Measurements from ENCODE around the gene STMN3. TPM values are rescaled to one million over a fixed set of nuclear protein-coding genes. Genes with fewer than 3 reads are reported as not detected.
"Not testable (repeated sequence)": the region's sequence is repeated elsewhere in the genome, so short reads cannot be mapped to it uniquely, and the experiment has no call there.

The STMN3 gene
- polyA plus RNA-seq, 2 donors, result 3.7 to 6.1 TPM

DNA sequence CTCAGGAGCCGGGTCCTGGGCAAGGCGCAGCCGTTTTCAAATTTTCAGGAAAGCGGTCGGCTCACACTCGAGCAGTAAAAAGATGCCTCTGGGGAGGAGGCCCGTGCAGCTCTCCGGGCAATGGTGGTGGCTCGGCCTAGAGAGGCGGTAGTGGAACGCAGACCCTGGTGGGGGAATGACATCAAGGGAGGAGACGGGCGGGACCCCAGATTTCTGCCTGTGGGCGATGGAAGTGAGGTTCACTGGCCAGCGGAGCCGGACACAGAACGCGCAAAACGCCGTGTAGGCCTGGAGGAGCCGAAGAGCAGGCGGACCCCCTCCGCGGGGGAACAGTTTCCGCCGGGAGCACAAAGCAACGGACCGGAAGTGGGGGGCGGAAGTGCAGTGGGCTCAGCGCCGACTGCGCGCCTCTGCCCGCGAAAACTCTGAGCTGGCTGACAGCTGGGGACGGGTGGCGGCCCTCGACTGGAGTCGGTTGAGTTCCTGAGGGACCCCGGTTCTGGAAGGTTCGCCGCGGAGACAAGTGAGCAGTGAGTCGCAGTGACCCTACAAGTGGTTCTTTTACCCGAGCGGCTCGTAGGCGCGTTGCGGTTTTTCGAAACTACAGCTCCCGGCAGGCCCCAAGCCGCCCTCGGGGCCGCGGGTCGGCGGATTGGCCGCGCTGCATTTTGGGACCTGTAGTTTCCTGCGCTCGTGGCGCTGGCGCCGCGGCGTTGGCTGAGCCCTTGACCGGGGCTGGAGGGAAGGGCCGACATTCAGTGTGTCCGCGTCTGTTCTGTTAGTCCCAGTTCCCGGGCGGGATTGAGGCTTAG is 4.9 kb upstream of the STMN3 start, which contains the start of gene RTEL1:
Gene RTEL1, plus strand, starts transcription at position 376 of the 812 bp plus-strand sequence. CDS start 1,091 bp downstream, outside the sequence.
- WGBS, 2 donors, result 1 to 3% methylated on average over 72 to 73 of the region's 73 CpGs
- Histone ChIP-seq H3K9me3 (ENCODE audit: control insufficient read depth in 2 of 2, insufficient read depth in 1 of 2, low read depth in 1 of 2, low read length in 1 of 2) (no peaks in the 10 kb centered on the region), H3K4me3 (ENCODE audit: low read depth in 1 of 2, low read length in 2 of 2) (peak within 1 kb of the TSS; percentile 83 to 88), H3K36me3 (ENCODE audit: control insufficient read depth in 2 of 2, insufficient read depth in 2 of 2, low read length in 1 of 2) (peaks cover 3 to 19% of the 10 kb centered on the region in 2 donors), H3K4me1 (ENCODE audit: control insufficient read depth in 2 of 2, insufficient read depth in 2 of 2, low read length in 1 of 2) (peaks cover 4 to 18% of the 10 kb centered on the region in 2 donors), H3K27me3 (ENCODE audit: control insufficient read depth in 1 of 2, insufficient read depth in 2 of 2, low read length in 2 of 2) (no peaks in the 10 kb centered on the region), H3K27ac (ENCODE audit: low read depth in 2 of 2, low read length in 1 of 2) (peak within 1 kb of the TSS; percentile 83 to 86)

DNA sequence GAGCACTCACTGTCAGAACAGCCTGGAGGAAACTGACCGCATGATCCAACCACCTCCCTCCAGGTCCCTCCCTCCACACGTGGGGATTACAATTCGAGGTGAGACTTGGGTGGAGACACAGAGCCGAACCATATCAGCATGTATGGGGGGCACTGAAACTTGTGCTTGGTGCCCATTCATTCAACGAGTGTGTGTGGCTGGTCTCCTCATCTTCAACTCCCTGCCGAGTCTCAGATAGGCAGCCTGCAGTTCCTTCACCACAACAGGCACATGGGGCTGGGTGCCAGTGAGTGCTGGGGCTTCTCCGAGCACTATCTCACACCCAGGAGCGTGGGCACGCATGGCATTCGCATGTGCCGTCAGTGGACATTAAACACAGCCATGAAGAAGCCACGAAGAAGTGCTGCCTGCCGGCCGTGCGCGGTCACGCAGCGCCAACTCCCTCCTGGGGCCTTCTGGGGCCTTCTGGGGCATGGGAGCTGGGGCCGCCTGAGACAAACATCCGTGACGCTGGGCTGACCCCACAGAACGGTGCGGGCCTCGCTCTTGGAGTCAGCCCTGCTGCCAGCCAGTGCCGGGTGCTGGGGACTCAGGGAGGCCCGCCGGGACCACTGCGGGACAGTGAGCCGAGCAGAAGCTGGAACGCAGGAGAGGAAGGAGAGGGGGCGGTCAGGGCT is 4.2 kb upstream of the STMN3 start:
- Histone ChIP-seq H3K36me3 (ENCODE audit: control insufficient read depth in 2 of 2, insufficient read depth in 2 of 2, low read length in 1 of 2) (peaks cover under 1 to 12% of the 10 kb centered on the region in 2 donors), H3K9me3 (ENCODE audit: control insufficient read depth in 2 of 2, insufficient read depth in 1 of 2, low read depth in 1 of 2, low read length in 1 of 2) (no peaks in the 10 kb centered on the region), H3K4me1 (ENCODE audit: control insufficient read depth in 2 of 2, insufficient read depth in 2 of 2, low read length in 1 of 2) (peaks cover 11 to 22% of the 10 kb centered on the region in 2 donors), H3K27ac (ENCODE audit: low read depth in 2 of 2, low read length in 1 of 2) (peak overlapping the region; percentile 83 to 86), H3K4me3 (ENCODE audit: low read depth in 1 of 2, low read length in 2 of 2) (peak overlapping the region; percentile 83 to 88), H3K27me3 (ENCODE audit: control insufficient read depth in 1 of 2, insufficient read depth in 2 of 2, low read length in 2 of 2) (no peaks in the 10 kb centered on the region)
- 48 to 53% methylated on average over 31 of the region's 31 CpGs for WGBS, 2 donors

DNA sequence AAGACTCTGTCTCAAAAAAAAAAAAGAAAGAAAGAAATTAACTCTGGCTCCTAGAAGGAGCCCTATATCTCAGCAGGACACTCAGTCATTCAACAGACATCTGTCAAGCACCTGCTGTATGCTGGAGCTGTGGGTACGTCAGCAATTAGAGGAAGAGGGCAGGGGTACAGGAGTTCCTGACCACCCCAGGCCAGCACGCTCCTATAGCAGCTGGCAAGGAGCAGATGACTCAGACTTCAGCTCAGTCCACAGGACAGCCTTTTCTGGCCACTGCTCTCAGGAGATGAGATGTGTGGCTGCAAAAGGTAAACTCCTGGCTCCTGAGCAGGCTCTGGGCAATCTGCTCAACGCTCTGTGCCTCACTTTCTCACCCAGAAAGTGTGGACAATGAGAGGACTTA is 3.2 kb upstream of the STMN3 start:
- WGBS, 2 donors, result 95 to 99% methylated on average over 3 of the region's 3 CpGs
- H3K36me3 ChIP-seq (ENCODE audit: control insufficient read depth in 2 of 2, insufficient read depth in 2 of 2, low read length in 1 of 2), result peaks cover 0 to 4% of the 10 kb centered on the region in 2 donors
- peaks cover 13 to 25% of the 10 kb centered on the region in 2 donors for H3K4me1 ChIP-seq (ENCODE audit: control insufficient read depth in 2 of 2, insufficient read depth in 2 of 2, low read length in 1 of 2)
- H3K27me3 ChIP-seq (ENCODE audit: control insufficient read depth in 1 of 2, insufficient read depth in 2 of 2, low read length in 2 of 2), result no peaks in the 10 kb centered on the region
- no peaks in the 10 kb centered on the region for H3K9me3 ChIP-seq (ENCODE audit: control insufficient read depth in 2 of 2, insufficient read depth in 1 of 2, low read depth in 1 of 2, low read length in 1 of 2)
- no peak overlapping the region for H3K4me3 ChIP-seq (ENCODE audit: low read depth in 1 of 2, low read length in 2 of 2)
- H3K27ac ChIP-seq (ENCODE audit: low read depth in 2 of 2, low read length in 1 of 2), result no peak overlapping the region

DNA sequence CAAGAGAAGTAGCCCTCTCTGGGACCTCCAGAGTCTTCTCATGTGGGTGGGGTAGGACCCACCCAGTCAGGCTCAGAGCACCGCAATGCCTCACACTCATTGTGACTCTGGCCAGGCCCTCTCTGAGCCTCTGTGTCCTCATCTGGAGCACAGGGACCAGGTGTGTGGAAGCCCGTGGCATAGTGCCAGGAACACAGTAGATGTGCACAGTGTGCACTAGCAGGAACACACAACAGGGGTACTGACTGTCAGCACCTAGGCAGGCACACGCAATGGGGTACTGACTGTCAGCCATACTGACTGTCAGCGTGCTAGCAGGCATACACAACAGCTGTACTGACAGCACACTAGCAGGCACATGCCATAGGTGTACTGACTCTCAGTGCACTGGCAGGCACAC is 2.0 kb upstream of the STMN3 start:
- no peaks in the 10 kb centered on the region for H3K36me3 ChIP-seq (ENCODE audit: control insufficient read depth in 2 of 2, insufficient read depth in 2 of 2, low read length in 1 of 2)
- peaks cover 13 to 25% of the 10 kb centered on the region in 2 donors for H3K4me1 ChIP-seq (ENCODE audit: control insufficient read depth in 2 of 2, insufficient read depth in 2 of 2, low read length in 1 of 2)
- no peaks in the 10 kb centered on the region for H3K27me3 ChIP-seq (ENCODE audit: control insufficient read depth in 1 of 2, insufficient read depth in 2 of 2, low read length in 2 of 2)
- no peak overlapping the region for H3K4me3 ChIP-seq (ENCODE audit: low read depth in 1 of 2, low read length in 2 of 2)
- H3K27ac ChIP-seq (ENCODE audit: low read depth in 2 of 2, low read length in 1 of 2), result no peak overlapping the region
- 63 to 66% methylated on average over 4 of the region's 4 CpGs for WGBS, 2 donors
- no peaks in the 10 kb centered on the region for H3K9me3 ChIP-seq (ENCODE audit: control insufficient read depth in 2 of 2, insufficient read depth in 1 of 2, low read depth in 1 of 2, low read length in 1 of 2)

DNA sequence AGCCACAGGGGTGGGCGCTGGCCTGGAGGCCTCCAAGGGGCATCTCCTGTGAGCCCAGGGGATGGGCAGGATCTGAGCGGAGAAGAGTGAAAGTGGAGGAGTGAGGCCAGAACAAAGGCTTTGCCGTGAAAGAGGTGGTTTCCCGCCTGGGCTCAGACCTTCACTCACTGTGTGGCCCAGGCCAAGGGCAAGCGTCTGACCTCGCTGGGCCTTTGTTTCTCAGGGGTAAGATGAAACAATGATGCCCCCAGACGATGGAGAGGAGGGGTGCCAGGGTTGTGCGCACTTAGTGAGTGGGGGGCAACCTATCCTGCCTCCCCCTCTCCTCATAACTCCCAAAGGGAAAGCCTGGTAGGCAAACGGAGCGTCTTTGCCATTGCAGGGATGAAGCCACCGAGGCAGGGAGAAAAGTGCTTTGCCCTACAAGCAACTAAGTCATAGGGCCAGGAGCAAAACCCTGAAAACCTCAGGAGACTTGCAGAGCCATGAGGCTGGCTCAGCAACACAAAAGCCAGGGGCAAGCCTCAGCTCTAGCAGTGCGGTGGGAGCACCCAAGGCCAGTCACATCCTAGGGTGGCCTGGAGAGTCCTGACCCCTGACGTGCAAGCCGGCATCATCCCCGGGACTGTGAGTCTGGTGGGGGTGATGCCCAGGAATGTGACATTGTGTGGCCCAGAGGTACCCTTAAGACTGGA is 897 bp upstream of the STMN3 start:
- Histone ChIP-seq H3K9me3 (ENCODE audit: control insufficient read depth in 2 of 2, insufficient read depth in 1 of 2, low read depth in 1 of 2, low read length in 1 of 2) (no peaks in the 10 kb centered on the region), H3K36me3 (ENCODE audit: control insufficient read depth in 2 of 2, insufficient read depth in 2 of 2, low read length in 1 of 2) (no peaks in the 10 kb centered on the region), H3K4me1 (ENCODE audit: control insufficient read depth in 2 of 2, insufficient read depth in 2 of 2, low read length in 1 of 2) (peaks cover 13 to 21% of the 10 kb centered on the region in 2 donors), H3K27me3 (ENCODE audit: control insufficient read depth in 1 of 2, insufficient read depth in 2 of 2, low read length in 2 of 2) (no peaks in the 10 kb centered on the region), H3K4me3 (ENCODE audit: low read depth in 1 of 2, low read length in 2 of 2) (peak overlapping the region in 1 of 2 donors; percentile 27), H3K27ac (ENCODE audit: low read depth in 2 of 2, low read length in 1 of 2) (no peak overlapping the region)
- WGBS, 2 donors, result 44 to 48% methylated on average over 14 to 15 of the region's 15 CpGs

DNA sequence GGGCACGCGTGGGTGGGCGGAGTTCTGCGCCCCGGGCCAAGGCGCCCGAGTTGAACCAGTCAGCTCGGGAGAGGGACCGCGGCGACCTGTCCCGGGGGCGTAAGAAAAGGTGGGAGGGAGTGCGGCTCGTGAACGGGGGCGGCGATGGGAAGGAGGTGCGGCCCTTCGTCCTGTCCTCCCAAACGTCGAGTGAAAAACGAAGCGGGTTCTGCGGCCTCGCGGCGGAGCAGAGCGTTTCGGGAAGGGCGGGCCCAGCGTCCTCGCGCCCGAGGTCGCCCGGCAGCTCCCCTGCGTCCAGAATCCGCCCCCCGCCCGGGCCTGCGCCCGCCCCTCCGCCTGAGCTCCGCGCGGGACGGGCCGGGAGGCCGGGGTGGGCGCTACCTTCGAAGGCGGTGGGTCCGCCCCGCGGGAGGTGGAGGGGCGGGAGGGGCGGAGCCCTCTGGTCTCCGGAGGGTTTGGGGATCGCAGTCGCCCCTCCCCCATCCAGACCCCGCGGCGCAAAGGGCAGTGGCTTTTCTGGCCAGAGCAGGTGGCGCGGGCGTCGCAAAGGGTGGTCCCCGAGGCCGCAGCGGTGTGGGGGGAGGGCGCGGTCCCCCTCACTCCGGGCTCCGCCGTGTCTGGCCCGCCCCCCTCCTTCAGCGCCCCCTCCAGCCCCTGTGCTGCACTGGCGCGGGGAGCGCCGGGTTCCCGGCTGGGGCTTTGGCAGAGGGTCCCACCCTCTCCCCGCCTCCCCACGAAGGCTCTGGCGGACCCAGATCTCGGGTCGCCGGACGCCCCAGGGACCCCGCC is 838 bp downstream of the STMN3 start:
- 1% methylated on average over 62 to 91 of the region's 91 CpGs for WGBS, 2 donors
- Histone ChIP-seq H3K36me3 (ENCODE audit: control insufficient read depth in 2 of 2, insufficient read depth in 2 of 2, low read length in 1 of 2) (no peaks in the 10 kb centered on the region), H3K4me3 (ENCODE audit: low read depth in 1 of 2, low read length in 2 of 2) (peak overlapping the region; percentile 55 to 56), H3K27me3 (ENCODE audit: control insufficient read depth in 1 of 2, insufficient read depth in 2 of 2, low read length in 2 of 2) (no peaks in the 10 kb centered on the region), H3K27ac (ENCODE audit: low read depth in 2 of 2, low read length in 1 of 2) (no peak overlapping the region), H3K4me1 (ENCODE audit: control insufficient read depth in 2 of 2, insufficient read depth in 2 of 2, low read length in 1 of 2) (peaks cover 11 to 13% of the 10 kb centered on the region in 2 donors), H3K9me3 (ENCODE audit: control insufficient read depth in 2 of 2, insufficient read depth in 1 of 2, low read depth in 1 of 2, low read length in 1 of 2) (no peaks in the 10 kb centered on the region)

DNA sequence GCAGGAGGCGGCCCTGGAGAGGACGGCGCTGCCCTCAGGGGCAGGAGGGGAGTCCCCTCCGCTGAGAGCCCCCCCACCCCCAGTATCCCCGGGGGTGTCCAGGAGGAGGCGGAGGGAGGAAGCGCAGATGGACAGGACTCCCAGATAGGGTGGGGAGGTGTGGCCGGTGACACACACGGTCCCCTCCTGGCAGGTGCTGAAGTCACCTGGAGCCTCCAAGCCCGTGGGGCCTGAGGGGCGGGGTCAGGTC is 1.4 kb downstream of the STMN3 start:
- Histone ChIP-seq H3K36me3 (ENCODE audit: control insufficient read depth in 2 of 2, insufficient read depth in 2 of 2, low read length in 1 of 2) (no peaks in the 10 kb centered on the region), H3K27me3 (ENCODE audit: control insufficient read depth in 1 of 2, insufficient read depth in 2 of 2, low read length in 2 of 2) (no peaks in the 10 kb centered on the region), H3K9me3 (ENCODE audit: control insufficient read depth in 2 of 2, insufficient read depth in 1 of 2, low read depth in 1 of 2, low read length in 1 of 2) (no peaks in the 10 kb centered on the region), H3K27ac (ENCODE audit: low read depth in 2 of 2, low read length in 1 of 2) (peak overlapping the region in 1 of 2 donors; percentile 3), H3K4me3 (ENCODE audit: low read depth in 1 of 2, low read length in 2 of 2) (peak overlapping the region; percentile 55 to 56), H3K4me1 (ENCODE audit: control insufficient read depth in 2 of 2, insufficient read depth in 2 of 2, low read length in 1 of 2) (peaks cover 8 to 13% of the 10 kb centered on the region in 2 donors)
- 15 to 20% methylated on average over 11 of the region's 11 CpGs for WGBS, 2 donors

DNA sequence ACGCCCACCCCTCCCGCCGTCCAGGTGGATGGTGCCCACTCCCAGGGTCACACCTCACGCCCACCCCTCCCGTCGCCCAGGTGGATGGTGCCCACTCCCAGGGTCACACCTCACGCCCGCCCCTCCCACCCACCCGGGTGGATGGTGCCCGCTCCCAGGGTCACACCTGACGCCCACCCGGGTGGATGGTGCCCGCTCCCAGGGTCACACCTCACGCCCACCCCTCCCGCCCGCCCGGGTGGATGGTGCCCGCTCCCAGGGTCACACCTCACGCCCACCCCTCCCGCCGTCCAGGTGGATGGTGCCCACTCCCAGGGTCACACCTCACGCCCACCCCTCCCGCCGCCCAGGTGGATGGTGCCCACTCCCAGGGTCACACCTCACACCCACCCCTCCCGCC is 2.7 kb downstream of the STMN3 start:
- peaks cover 8 to 13% of the 10 kb centered on the region in 2 donors for H3K4me1 ChIP-seq (ENCODE audit: control insufficient read depth in 2 of 2, insufficient read depth in 2 of 2, low read length in 1 of 2)
- not testable (repeated sequence) for H3K4me3 ChIP-seq (ENCODE audit: low read depth in 1 of 2, low read length in 2 of 2); H3K27ac ChIP-seq (ENCODE audit: low read depth in 2 of 2, low read length in 1 of 2); H3K9me3 ChIP-seq (ENCODE audit: control insufficient read depth in 2 of 2, insufficient read depth in 1 of 2, low read depth in 1 of 2, low read length in 1 of 2); H3K27me3 ChIP-seq (ENCODE audit: control insufficient read depth in 1 of 2, insufficient read depth in 2 of 2, low read length in 2 of 2); H3K36me3 ChIP-seq (ENCODE audit: control insufficient read depth in 2 of 2, insufficient read depth in 2 of 2, low read length in 1 of 2)
- WGBS, 2 donors, result 92 to 93% methylated on average over 25 of the region's 25 CpGs
